ENCODE measurements around the gene ICA1.

Gene ICA1

DNA sequence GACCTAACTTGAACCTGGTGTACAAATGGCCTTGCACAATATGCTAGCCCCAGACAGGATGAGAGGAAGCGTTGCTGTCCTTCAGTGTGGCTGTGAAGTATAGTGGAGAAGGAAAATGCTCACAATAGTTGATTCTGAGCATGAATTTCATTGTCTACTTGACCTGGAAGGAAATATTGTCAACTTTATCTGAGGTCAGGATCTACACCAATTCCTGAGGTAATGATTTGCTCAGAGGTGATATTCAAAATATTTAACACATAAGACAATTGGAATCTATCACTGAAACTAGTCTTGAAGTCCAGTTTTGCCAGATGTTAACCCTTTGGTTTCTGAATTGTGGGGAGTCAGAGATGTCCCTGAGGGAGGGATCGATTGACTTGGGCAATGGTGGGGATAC is 20.9 kb upstream of the ICA1 start:
- Mint-ChIP-seq H3K9me3 (ENCODE audit: low read depth) (no peaks in the 10 kb centered on the region), H3K4me1 (ENCODE audit: low read depth) (no peaks in the 10 kb centered on the region), H3K36me3 (no peaks in the 10 kb centered on the region), H3K27ac (no peak overlapping the region), H3K4me3 (no peak overlapping the region), H3K27me3 (peaks cover 3% of the 10 kb centered on the region)

DNA sequence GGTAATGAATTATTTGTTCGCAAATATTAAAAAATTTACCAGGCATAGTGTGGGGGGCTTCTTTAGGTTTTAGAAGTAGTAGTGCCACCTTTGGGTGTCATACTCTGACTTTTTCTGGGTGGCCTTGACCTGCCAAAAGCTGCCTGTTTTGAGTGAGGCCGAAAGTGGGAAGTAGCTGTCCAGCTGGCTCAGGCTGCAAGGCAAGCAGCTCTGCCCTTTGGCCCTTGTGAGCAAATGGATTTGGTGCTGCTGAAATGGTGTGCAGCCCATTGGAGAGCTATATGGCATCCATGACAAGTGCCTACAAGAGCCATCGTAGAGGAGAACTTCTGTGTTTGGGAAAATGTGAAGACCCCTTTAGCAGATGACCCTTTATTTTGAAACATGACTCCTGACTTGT is 20.2 kb upstream of the ICA1 start:
- Mint-ChIP-seq H3K4me3 (no peak overlapping the region), H3K36me3 (no peaks in the 10 kb centered on the region), H3K27me3 (peaks cover 4% of the 10 kb centered on the region), H3K4me1 (ENCODE audit: low read depth) (no peaks in the 10 kb centered on the region), H3K27ac (no peak overlapping the region), H3K9me3 (ENCODE audit: low read depth) (no peaks in the 10 kb centered on the region)

DNA sequence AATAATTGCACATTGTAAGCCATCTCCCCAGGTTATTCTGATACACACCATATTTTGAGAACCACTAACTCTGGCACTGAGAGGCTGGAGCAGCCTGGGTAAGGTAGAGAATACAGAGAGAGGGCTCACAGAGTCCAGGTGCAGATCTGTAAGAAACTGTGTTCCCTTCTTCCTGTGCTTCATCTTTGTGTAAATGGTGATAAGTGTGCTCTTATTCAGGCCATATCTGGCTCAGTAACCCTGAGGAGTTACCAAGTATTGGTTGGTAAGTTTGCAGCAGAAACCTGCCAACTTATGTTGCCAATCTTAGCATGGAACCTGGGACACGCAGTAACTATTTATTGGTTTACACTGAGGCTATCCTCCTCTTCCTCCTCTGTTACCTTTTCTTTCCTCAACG is 16.2 kb upstream of the ICA1 start:
- Mint-ChIP-seq H3K4me1 (ENCODE audit: low read depth) (no peaks in the 10 kb centered on the region), H3K27me3 (peaks cover 4% of the 10 kb centered on the region), H3K36me3 (no peaks in the 10 kb centered on the region), H3K9me3 (ENCODE audit: low read depth) (no peaks in the 10 kb centered on the region), H3K27ac (no peak overlapping the region), H3K4me3 (no peak overlapping the region)

DNA sequence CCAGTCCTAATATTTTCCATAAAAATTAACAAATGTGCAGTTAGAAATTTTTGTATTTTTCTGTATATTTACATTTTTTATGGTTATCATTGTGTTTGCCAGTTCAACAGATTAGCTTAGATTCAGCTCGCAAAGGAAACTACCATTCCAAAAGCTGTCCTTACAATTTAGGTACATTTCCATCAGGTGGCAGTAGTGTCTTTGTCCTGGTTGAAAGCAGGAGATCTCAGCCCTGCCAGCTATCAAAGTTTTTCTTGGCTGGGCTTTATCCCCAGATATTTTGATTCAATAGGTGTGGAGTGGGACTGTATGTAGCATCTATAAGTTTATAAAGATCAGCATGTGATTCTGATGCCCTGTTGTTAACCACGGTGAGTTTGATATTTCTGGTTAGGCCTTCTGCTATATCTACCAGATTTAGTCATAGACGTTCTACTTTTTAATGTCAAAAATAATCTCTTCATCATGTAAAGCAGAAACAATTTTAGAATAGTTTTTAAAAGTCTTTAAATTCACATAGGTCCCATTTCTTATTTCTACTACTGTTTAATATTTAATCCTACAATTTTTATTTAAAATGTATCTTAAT is 15.5 kb upstream of the ICA1 start:
- H3K27me3 Mint-ChIP-seq, result peaks cover 4% of the 10 kb centered on the region
- no peaks in the 10 kb centered on the region for H3K4me1 Mint-ChIP-seq (ENCODE audit: low read depth)
- H3K9me3 Mint-ChIP-seq (ENCODE audit: low read depth), result no peaks in the 10 kb centered on the region
- H3K4me3 Mint-ChIP-seq, result no peak overlapping the region
- H3K36me3 Mint-ChIP-seq, result no peaks in the 10 kb centered on the region
- no peak overlapping the region for H3K27ac Mint-ChIP-seq

DNA sequence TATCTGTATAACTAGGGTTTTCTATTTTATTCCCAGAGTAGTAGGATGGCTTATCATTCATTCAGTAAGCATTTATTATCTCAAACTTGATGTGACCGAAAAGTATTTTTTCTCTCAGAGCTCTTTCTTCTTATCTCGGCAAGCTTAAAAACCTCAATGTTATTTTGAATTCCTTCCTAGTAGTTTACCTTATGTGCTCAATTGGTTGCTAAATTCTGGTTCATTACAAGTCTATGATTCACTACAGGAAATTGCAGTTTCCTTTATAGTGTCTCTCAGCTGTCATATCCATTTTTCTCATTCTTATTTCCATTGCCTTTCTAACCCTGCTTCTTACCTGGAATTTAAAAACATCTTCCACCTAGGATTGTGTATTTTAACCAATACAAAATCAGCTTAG is 12.6 kb upstream of the ICA1 start:
- no peaks in the 10 kb centered on the region for H3K36me3 Mint-ChIP-seq
- no peaks in the 10 kb centered on the region for H3K9me3 Mint-ChIP-seq (ENCODE audit: low read depth)
- no peaks in the 10 kb centered on the region for H3K4me1 Mint-ChIP-seq (ENCODE audit: low read depth)
- no peak overlapping the region for H3K27ac Mint-ChIP-seq
- H3K27me3 Mint-ChIP-seq, result peaks cover 7% of the 10 kb centered on the region
- no peak overlapping the region for H3K4me3 Mint-ChIP-seq

DNA sequence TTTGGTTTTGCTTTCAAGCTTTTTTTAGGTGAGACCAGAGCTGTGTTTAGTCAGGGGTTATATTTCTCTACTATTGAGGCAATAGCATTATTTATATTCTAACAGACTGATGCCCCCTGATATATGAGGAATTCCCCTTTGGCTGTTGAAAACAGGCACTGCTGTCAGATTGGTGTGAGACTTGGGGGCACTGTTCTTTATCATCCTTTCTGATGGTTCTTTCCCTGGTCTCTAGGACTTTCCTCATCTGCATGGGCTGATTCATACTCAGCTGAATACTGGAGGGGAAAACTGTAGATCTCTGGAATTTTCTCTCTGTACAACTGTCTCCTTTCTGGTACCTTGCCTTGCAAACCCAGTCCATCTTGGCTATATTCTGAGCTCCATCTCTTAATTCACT is 10.0 kb upstream of the ICA1 start:
- Mint-ChIP-seq H3K27ac (no peak overlapping the region), H3K36me3 (no peaks in the 10 kb centered on the region), H3K4me3 (no peak overlapping the region), H3K9me3 (ENCODE audit: low read depth) (no peaks in the 10 kb centered on the region), H3K4me1 (ENCODE audit: low read depth) (no peaks in the 10 kb centered on the region), H3K27me3 (peaks cover 6% of the 10 kb centered on the region)

DNA sequence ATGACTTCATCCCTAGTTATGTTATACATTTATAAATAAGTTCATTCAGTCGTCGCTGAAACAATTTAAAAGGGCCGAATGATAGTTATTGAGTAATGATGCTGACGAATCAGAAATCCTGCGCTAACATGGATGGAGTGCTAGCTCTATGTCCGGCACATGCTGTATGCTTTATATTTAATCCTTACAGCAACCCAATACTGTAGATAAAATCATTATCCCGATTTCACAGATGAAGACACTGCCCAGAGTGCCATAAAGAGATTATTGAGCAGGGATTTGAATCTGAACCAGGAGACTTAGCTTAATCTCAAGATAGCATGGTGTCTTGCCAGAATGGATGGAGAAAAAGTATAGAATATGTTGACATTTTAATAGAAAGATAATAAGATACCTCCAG is 1.1 kb upstream of the ICA1 start:
- peaks cover 6% of the 10 kb centered on the region for H3K4me1 Mint-ChIP-seq (ENCODE audit: low read depth)
- H3K27ac Mint-ChIP-seq, result no peak overlapping the region
- H3K4me3 Mint-ChIP-seq, result peak overlapping the region; percentile 70
- H3K9me3 Mint-ChIP-seq (ENCODE audit: low read depth), result peaks cover 7% of the 10 kb centered on the region
- no peaks in the 10 kb centered on the region for H3K36me3 Mint-ChIP-seq
- H3K27me3 Mint-ChIP-seq, result peaks cover 48% of the 10 kb centered on the region

DNA sequence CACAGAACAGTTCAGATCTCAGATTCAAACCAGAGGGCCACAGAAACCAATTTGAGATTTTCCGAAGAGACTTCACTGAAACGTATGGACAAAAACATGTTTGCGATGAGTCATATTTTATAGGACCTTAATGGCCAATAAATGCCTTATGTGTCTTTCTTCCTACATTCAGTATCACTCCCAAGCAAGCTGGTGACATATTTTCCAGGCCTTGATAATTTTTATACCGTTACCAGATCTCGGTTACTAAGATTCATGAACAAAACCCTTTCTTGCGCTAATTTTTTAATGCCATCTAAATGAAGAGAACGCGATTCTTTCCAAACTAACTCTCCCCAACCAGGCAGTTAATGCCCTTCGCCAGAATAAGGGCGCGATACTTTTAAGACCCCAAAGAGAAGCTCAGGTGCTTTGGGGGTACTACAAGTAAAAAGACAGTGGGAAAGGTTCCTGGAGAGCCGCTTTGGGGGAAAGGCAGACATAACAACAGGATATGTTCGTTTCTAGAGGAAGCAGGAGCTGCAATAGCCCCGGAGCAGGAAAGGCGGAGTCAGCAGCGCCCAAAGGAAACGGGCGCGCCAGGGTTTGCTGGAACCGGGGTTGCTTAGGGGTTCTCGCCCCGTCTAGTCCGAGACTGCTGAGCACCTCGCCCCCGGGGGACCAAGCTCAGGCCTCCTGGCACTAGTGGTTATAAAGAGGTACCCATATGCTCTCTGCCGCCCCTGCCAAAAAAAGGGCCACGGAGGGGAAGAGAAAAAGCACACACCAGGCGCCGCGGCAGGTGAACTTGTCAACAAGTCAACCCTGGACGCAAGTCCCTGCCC is 884 bp downstream of the ICA1 start:
- no peaks in the 10 kb centered on the region for H3K36me3 Mint-ChIP-seq
- H3K4me1 Mint-ChIP-seq (ENCODE audit: low read depth), result peaks cover 6% of the 10 kb centered on the region
- H3K27me3 Mint-ChIP-seq, result peaks cover 44% of the 10 kb centered on the region
- H3K27ac Mint-ChIP-seq, result no peak overlapping the region
- H3K9me3 Mint-ChIP-seq (ENCODE audit: low read depth), result peaks cover 7% of the 10 kb centered on the region
- peak overlapping the region; percentile 84 for H3K4me3 Mint-ChIP-seq

DNA sequence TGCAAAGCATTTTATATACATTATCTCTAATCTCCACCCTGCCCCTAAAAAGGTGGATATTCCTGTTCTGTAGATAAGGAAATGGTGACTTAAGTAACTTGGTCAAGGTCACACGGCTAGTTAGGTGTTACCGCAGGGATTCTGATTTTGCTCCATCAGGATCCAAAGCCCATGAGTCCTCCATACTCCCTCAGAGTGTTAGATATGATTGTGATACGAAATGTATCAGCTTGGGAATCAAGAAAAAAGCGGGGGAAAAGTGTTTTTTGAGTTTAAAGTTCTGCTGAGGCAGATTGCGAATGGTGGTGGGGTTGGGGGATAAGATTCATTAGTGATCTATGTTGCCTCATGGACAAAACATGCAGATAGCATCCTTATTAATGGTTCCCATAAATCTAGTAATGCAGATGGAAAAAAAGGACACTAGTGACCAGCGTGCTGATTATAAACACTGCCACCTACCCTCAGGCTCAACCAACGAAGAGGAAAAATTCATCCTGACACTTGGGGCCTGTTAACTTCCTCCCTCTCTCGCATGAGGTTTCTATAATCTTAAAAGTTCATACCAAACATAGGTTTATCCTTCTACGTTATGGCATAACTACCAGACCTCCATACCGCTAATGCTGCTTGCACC is 2.3 kb downstream of the ICA1 start:
- Mint-ChIP-seq H3K36me3 (no peaks in the 10 kb centered on the region), H3K27ac (no peak overlapping the region), H3K27me3 (peaks cover 37% of the 10 kb centered on the region), H3K4me3 (no peak overlapping the region), H3K9me3 (ENCODE audit: low read depth) (peaks cover 4% of the 10 kb centered on the region), H3K4me1 (ENCODE audit: low read depth) (peaks cover 6% of the 10 kb centered on the region)

DNA sequence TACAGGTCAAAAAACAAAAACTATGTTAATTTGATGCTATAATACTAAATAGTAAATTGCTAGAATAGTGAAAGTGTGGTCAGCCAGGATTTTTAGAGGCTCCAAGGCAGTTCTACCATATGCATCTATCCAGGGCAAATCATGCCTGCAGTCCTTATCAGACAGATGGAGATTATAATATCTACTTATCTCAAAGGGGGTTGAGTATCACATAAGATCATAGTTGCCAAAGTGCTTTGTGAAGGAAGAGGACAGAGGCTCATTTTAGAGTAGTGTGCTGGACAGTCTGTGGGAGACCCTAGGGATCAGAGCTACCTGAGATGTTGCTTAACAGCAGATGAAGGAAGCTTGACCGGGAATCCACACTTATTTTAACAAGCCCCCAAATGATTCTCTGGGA is 3.2 kb downstream of the ICA1 start:
- Mint-ChIP-seq H3K4me3 (no peak overlapping the region), H3K4me1 (ENCODE audit: low read depth) (peaks cover 6% of the 10 kb centered on the region), H3K27me3 (peaks cover 29% of the 10 kb centered on the region), H3K27ac (no peak overlapping the region), H3K9me3 (ENCODE audit: low read depth) (no peaks in the 10 kb centered on the region), H3K36me3 (no peaks in the 10 kb centered on the region)

DNA sequence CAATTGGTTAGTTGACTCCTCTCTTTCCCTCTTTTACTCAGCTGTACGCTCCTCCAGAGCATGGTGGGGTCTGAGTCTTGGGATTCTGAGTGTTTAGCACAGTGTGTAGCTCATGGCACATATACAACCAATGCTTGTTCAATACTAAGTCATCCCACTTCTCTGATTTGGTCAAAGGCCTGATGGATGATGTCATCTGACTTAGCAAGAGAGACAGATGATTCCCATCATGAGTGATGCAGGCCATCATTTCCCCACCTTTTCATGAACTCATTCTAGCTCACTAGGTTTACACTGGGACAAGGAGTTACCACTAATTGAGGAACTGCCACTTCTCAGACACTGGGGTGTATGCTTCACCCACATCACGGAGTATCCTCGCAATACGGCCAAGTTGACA is 3.8 kb downstream of the ICA1 start:
- Mint-ChIP-seq H3K4me3 (no peak overlapping the region), H3K27ac (no peak overlapping the region), H3K4me1 (ENCODE audit: low read depth) (peaks cover 6% of the 10 kb centered on the region), H3K36me3 (no peaks in the 10 kb centered on the region), H3K27me3 (peaks cover 26% of the 10 kb centered on the region), H3K9me3 (ENCODE audit: low read depth) (no peaks in the 10 kb centered on the region)

DNA sequence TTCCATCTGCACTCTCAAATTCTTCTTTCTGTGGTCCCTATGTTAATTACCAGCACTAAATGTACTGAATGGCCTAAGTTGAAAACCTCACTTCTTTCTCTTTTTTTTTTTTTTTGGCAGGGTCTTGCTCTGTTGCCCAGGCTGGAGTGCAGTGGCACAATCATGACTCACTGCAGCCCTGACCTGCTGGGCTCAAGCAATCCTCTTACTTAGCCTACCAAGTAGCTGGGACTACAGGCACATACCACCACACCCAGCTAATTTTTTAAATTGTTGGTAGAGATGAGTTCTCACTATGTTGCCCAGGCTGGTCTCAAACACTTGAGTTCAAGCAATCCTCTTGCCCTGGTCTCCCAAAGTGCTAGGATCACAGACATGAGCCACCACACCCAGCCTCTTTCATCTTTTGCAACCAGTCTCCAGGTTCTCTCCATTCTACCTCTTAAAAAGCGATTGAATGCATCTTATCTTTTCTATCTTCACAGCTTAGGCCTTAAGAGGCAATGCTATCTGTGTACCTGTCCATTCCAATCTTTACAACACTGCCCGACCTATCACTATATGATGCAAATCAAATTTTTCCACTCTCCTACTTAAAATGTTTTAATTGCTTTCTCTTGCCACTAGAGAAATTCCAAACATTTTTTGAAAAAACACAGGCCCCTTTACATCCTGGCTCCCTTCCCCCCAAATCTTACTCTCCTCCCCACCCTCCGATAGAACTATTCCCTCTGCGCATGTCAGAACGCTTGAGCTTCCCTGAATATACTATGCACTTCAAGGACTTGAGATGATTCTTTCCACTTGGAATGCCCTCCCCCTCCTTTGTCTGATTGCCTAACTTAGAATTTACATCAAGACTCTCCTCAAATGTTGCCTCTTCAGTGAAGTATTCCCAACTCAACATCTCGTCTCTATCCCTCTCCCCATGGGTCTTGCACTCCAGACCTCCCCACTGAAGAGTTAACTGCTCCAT is 6.0 kb downstream of the ICA1 start:
- H3K27me3 Mint-ChIP-seq, result peaks cover 18% of the 10 kb centered on the region
- no peaks in the 10 kb centered on the region for H3K9me3 Mint-ChIP-seq (ENCODE audit: low read depth)
- H3K27ac Mint-ChIP-seq, result no peak overlapping the region
- no peak overlapping the region for H3K4me3 Mint-ChIP-seq
- H3K36me3 Mint-ChIP-seq, result no peaks in the 10 kb centered on the region
- H3K4me1 Mint-ChIP-seq (ENCODE audit: low read depth), result peaks cover 3% of the 10 kb centered on the region

DNA sequence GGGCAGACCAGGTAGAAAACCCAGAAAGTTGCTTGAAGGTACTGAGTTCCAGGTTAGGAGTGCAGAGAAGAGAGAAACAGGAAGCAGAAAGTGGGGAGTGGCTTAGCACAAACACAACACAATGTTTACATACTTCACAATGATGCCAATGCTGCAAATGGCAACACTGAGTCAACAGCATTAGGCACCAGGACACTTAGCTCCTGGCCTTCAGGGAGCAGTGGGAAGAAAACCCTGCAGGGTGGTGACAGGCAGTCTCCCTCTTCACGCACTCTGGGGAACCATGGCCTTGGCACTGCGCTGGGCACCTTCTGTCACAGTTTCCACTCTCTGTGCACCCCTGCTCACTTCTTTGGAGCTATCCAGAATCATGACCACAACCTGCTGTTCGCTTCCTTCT is 7.3 kb downstream of the ICA1 start:
- Mint-ChIP-seq H3K4me1 (ENCODE audit: low read depth) (no peaks in the 10 kb centered on the region), H3K27ac (no peak overlapping the region), H3K4me3 (no peak overlapping the region), H3K36me3 (no peaks in the 10 kb centered on the region), H3K9me3 (ENCODE audit: low read depth) (no peaks in the 10 kb centered on the region), H3K27me3 (peaks cover 10% of the 10 kb centered on the region)

DNA sequence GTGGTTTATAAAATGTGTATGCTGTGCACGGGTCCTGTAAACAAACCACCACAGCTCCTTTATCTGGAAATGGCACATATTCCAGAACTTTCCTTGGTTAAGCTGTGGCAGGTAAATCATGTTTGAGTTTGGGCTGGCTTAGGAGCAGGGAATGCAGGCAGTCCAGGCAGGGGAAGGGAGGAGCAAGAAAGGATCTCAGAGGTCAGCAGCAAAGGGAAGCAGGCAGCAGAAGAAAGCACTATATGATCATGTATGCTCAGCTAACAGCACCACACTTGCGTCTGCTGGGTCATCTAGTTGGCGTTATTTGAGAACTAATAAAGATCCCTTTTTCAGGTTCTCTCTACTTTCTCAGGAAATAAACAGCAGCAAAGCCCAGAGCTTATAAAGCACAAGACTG is 7.8 kb downstream of the ICA1 start:
- Mint-ChIP-seq H3K36me3 (no peaks in the 10 kb centered on the region), H3K27ac (no peak overlapping the region), H3K4me3 (no peak overlapping the region), H3K27me3 (peaks cover 6% of the 10 kb centered on the region), H3K9me3 (ENCODE audit: low read depth) (no peaks in the 10 kb centered on the region), H3K4me1 (ENCODE audit: low read depth) (no peaks in the 10 kb centered on the region)

DNA sequence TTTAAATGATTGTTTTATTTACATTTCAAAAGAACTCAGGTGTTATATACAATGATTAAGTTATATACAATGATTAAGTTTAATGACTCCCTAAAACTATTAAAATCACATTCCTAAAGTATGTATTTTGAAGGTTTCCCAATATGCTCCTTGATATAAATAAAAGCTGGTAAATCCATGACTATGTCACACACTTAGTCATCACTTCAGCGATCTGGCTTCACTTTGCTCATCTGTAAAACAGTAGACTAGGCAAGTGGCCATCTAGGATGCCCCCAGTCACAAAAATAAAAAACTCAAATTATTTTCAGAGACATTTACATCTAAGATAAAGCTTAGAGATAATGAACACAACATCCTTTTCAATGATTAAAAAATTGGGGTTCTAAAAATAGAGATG is 10.8 kb downstream of the ICA1 start:
- H3K4me3 Mint-ChIP-seq, result no peak overlapping the region
- H3K4me1 Mint-ChIP-seq (ENCODE audit: low read depth), result no peaks in the 10 kb centered on the region
- no peaks in the 10 kb centered on the region for H3K36me3 Mint-ChIP-seq
- no peak overlapping the region for H3K27ac Mint-ChIP-seq
- H3K27me3 Mint-ChIP-seq, result peaks cover 3% of the 10 kb centered on the region
- no peaks in the 10 kb centered on the region for H3K9me3 Mint-ChIP-seq (ENCODE audit: low read depth)

All from activated naive CD8-positive, alpha-beta T cell (primary cell).